T-cell (primary cell): Measurements from ENCODE around the gene HOXA6. TPM values are rescaled to one million over a fixed set of nuclear protein-coding genes. Genes with fewer than 3 reads are reported as not detected.

ENCODE experiments used
- ATAC-seq, 4 experiments: fragments of 200-7000 bp in 3 of 4; fragments of 150-1000 bp in 1 of 4; cut with Tn5 transposase; replicated peaks in 1 of 4; 1 replicate in 3 of 4; 2 replicates in 1 of 4; pipeline ENCODE4 v1.10.0; 2021; ENCODE audit warnings: moderate library complexity in 3 of 4, mild to moderate bottlenecking in 2 of 4, moderate number of reproducible peaks in 1 of 4
- CTCF ChIA-PET, 2 donors: fragments of 300-600 bp; sonication (Branson Sonifier 250); formaldehyde crosslinking; loops; one replicate each; lab custom pipeline; 2022; ENCODE audit warnings: antibody characterized with exemption in 2 of 2; lab: Charles Lee
- POLR2A ChIA-PET, 2 donors: fragments of 300-600 bp; sonication (Branson Sonifier 250); formaldehyde crosslinking; loops; one replicate each; lab custom pipeline; 2022; ENCODE audit warnings: antibody characterized with exemption in 2 of 2; lab: Charles Lee
- DNase-seq, 35 experiments: peaks; one replicate each; pipeline versions ENCODE4 v3.0.0 to v3.0.0-alpha.2; 2013 to 2023
- H3K27ac ChIP-seq: one replicate; pipeline ENCODE4 v1.5.1; 2013; ENCODE audit warnings: low read length
- H3K27me3 ChIP-seq, 2 experiments: replicated peaks in 1 of 2; 1 replicate in 1 of 2; 2 replicates in 1 of 2; pipeline versions ENCODE4 v1.6.1 to v1.7.0; 2013; ENCODE audit warnings: low read length in 1 of 2, mixed read lengths in 1 of 2; ENCODE audit not compliant: control insufficient read depth in 2 of 2, insufficient read depth in 2 of 2; ENCODE audit errors: extremely low read depth in 1 of 2
- H3K36me3 ChIP-seq, 2 donors: 1 replicate in 1 of 2; 2 replicates in 1 of 2; pipeline versions ENCODE4 v1.6.1 to v1.7.0; 2013; ENCODE audit warnings: low read length in 1 of 2; ENCODE audit not compliant: control insufficient read depth in 2 of 2, insufficient read depth in 1 of 2; ENCODE audit errors: extremely low read depth in 1 of 2
- H3K4me1 ChIP-seq, 2 experiments: 1 replicate in 1 of 2; 2 replicates in 1 of 2; pipeline versions ENCODE4 v1.6.1 to v1.7.0; 2013; ENCODE audit warnings: low read length in 2 of 2, mixed read lengths in 1 of 2; ENCODE audit not compliant: insufficient read depth in 2 of 2, control insufficient read depth in 1 of 2; ENCODE audit errors: extremely low read depth in 1 of 2
- H3K4me3 ChIP-seq, 2 donors: 1 replicate in 1 of 2; 2 replicates in 1 of 2; pipeline versions ENCODE4 v1.5.1 to v1.7.0; 2013; ENCODE audit warnings: mild to moderate bottlenecking in 2 of 2, low read length in 1 of 2, moderate library complexity in 1 of 2; ENCODE audit not compliant: control insufficient read depth in 1 of 2; ENCODE audit errors: extremely low read depth in 1 of 2
- H3K9me3 ChIP-seq: 2 replicates; pipeline ENCODE4 v1.7.0; 2013
- H3K27ac Mint-ChIP-seq, 2 donors: one replicate each; pipeline ENCODE4 v1.8.0; 2020 to 2021; ENCODE audit warnings: mild to moderate bottlenecking in 2 of 2, mixed read lengths in 2 of 2
- H3K27me3 Mint-ChIP-seq, 2 donors: one replicate each; pipeline ENCODE4 v1.8.0; 2021 to 2022; ENCODE audit warnings: mixed read lengths in 2 of 2
- H3K36me3 Mint-ChIP-seq: one replicate; pipeline ENCODE4 v1.8.0; 2021; ENCODE audit warnings: mixed read lengths
- H3K4me1 Mint-ChIP-seq, 3 donors: one replicate each; pipeline ENCODE4 v1.8.0; 2020 to 2022; ENCODE audit warnings: mixed read lengths in 3 of 3, mild to moderate bottlenecking in 1 of 3
- H3K4me3 Mint-ChIP-seq, 3 donors: one replicate each; pipeline ENCODE4 v1.8.0; 2020 to 2022; ENCODE audit warnings: mild to moderate bottlenecking in 3 of 3, mixed read lengths in 3 of 3, moderate library complexity in 3 of 3
- H3K9me3 Mint-ChIP-seq, 3 donors: one replicate each; pipeline ENCODE4 v1.8.0; 2020 to 2022; ENCODE audit warnings: mixed read lengths in 3 of 3
- WGBS: methylation state at CpG from one replicate; pipeline ENCODE4 v1.1.5; 2013; ENCODE audit warnings: missing lambda C conversion rate; ENCODE audit not compliant: insufficient coverage; 5-methylcytosine and 5-hydroxymethylcytosine counted together
- total RNA-seq, 35 experiments: library from RNA in 6 of 35; stranded (reverse) in 6 of 35; fragments of 120-200 nt in 1 of 35; gene quantifications; one replicate each; pipeline versions ENCODE4 v1.2.1 to v1.2.4 and lab custom pipeline; 2013 to 2026

The HOXA6 gene
- total RNA-seq (under 1 TPM in 2 of 5 donors, not detected in 3; 0.50 to 0.65 TPM), total RNA-seq (lab: John Stamatoyannopoulos, UW) (0 to 0.36 (median 0.07) reads per million in 29 experiments)
- total RNA-seq (2013): not detected

DNA sequence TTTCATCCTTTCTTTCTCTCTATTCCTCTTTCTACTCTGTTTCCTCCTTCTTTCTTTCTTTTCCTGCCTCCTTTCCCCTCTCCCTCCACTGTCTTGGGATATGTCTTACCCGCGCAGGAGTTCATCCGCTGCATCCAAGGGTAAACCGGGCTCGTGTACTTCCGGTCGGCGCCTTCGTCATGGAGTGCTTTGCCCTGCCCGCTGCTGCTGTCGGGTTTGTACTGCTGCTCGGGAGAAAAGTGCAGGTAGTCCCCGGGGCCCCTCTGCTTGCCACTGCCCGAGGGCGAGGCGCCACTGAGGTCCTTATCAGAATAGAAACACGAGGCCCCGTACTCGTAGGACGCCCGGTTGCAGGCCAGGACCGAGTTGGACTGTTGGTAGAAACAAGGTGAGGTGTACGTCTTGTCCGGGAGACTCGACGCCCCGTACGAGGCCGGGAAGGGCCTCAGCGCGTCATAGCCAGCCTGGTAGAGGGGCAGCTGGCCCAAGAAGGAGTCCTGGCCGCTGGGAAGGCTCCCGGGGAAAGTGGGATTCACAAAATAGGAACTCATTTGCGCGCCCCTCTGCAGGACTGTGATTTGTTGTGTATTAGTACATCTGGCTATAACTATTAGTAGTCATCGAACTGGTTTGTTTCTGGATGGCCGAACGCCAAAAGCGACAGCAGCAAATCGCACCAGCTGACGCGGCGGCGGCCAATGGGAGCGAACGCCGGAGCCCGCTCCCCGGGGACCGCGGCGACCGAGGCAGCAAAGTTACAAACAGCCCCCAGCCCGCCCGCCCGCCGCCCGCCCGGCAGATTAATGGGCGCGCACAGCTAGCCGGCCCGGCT is at the start of gene HOXA6:
HOXA6 (minus strand) TSS at position 576 of the 832 bp plus-strand sequence; CDS start at position 551, 25 bp downstream.
- 32% methylated on average over 60 of the region's 63 CpGs for WGBS
- Mint-ChIP-seq H3K4me3 (peak within 1 kb of the TSS in 2 of 3 donors; percentile 56 to 68), H3K36me3 (no peaks in the 10 kb centered on the region), H3K27me3 (peaks cover 60 to 83% of the 10 kb centered on the region in 2 donors), H3K4me1 (peaks cover 30 to 34% (median 34%) of the 10 kb centered on the region in 3 donors), H3K27ac (no peak within 1 kb of the TSS), H3K9me3 (no peaks in the 10 kb centered on the region)
- H3K27me3 ChIP-seq: peaks cover 0 to 83% of the 10 kb centered on the region in 2 experiments
- peaks cover 7 to 40% of the 10 kb centered on the region in 2 experiments for H3K4me1 ChIP-seq
- no peaks in the 10 kb centered on the region for H3K9me3 ChIP-seq
- CTCF ChIA-PET: no interaction called here
- H3K27ac ChIP-seq: no peak within 1 kb of the TSS
- DNase-seq: no peak
- H3K4me3 ChIP-seq: peak within 1 kb of the TSS in 1 of 2 donors; percentile 54
- H3K36me3 ChIP-seq: no peaks in the 10 kb centered on the region
- ATAC-seq: no peak
- POLR2A ChIA-PET: no interaction called here

DNA sequence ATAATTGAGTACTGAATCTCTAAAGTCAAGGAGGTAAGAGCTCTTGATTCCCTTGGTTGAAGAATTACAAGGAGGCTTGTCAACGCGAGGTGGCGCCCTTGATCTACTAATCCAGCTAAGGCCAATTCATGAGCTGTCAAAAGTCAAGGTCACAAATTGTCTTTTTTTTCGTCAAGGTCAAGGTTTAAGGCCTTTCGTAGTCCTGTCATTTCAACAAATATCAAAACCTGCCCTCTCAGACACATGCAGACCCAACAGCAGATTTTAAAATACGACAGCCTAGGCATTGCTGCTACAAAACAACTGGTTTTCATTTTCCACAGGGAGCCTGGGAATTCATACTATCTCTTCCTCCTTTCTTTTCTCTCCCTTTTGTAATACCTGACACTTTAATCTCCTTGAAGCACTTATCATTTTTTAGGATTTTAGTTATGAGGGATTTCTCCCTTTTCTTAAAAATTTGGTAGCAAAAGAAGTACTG is 48.8 kb upstream of the HOXA6 start:
- ATAC-seq (peak in 2 of 4 experiments; percentile 34 to 46), DNase-seq (peak; percentile 49 to 89 (median 78))
- Histone ChIP-seq H3K9me3 (no peaks in the 10 kb centered on the region), H3K4me1 (peaks cover 3 to 52% of the 10 kb centered on the region in 2 experiments), H3K4me3 (no peak overlapping the region), H3K27me3 (peaks cover 33 to 60% of the 10 kb centered on the region in 2 experiments), H3K36me3 (no peaks in the 10 kb centered on the region), H3K27ac (no peak overlapping the region)
- WGBS: 3% methylated on average over 6 of the region's 6 CpGs
- no peak overlapping the region for H3K27ac Mint-ChIP-seq
- H3K4me1 Mint-ChIP-seq: peaks cover 37 to 40% (median 39%) of the 10 kb centered on the region in 3 donors
- H3K9me3 Mint-ChIP-seq: no peaks in the 10 kb centered on the region
- POLR2A ChIA-PET: interaction anchor here in 1 of 2 donors (0.6 kb wide), 1 partner anchor 13 kb away, joined by 3 read pairs; no protein-coding TSS in a partner anchor
- no peaks in the 10 kb centered on the region for H3K36me3 Mint-ChIP-seq
- no peak overlapping the region for H3K4me3 Mint-ChIP-seq
- CTCF ChIA-PET: interaction anchor here (0.5 to 2.4 kb wide), 51 partner anchors 9 to 1726 kb away, joined by 3 to 23 read pairs (median 4); partner anchors contain the start of gene HOXA3 (in 1 of the 2)
- H3K27me3 Mint-ChIP-seq: peaks cover 71 to 81% of the 10 kb centered on the region in 2 donors

DNA sequence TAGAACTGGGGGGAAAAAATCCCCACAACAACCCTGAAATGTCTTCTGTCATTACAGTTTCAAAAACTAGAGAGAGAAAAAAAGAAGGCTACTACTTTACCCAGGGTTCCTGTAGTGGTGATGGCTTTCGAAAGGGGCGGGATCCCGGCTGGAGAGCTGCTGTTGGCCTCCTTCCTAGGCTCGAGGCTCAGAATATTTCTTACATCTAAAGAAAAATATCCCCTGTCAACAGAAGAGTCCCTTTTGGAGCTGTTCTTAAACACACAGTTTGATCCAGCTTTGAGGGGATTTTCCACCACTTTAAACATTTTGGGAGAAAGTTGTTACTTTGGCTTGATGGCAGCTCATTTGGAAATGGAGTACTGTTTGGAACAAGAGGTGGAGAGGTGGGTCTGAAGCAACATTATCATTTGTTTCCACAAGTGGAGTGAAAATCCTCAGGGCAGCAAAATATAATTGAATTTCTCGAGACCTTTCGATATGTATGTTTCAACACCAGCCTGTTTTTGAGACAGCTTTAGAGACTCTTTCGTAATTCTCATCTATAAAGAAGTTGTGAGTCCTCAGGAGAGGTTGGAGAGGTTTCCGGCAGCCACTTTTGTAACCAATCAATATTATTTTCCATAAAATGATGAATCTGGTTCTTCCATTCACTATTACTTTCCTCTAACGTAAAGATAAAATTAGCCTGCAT is 47.3 kb upstream of the HOXA6 start:
- Histone ChIP-seq H3K4me3 (no peak overlapping the region), H3K27me3 (peaks cover 36 to 62% of the 10 kb centered on the region in 2 experiments), H3K4me1 (peaks cover 0 to 38% of the 10 kb centered on the region in 2 experiments), H3K36me3 (no peaks in the 10 kb centered on the region), H3K9me3 (no peaks in the 10 kb centered on the region), H3K27ac (no peak overlapping the region)
- peaks cover 30 to 37% (median 35%) of the 10 kb centered on the region in 3 donors for H3K4me1 Mint-ChIP-seq
- CTCF ChIA-PET: interaction anchor here (0.7 to 2.4 kb wide), 14 partner anchors 8 to 902 kb away, joined by 3 to 23 read pairs (median 7); no protein-coding TSS in a partner anchor
- no peaks in the 10 kb centered on the region for H3K9me3 Mint-ChIP-seq
- H3K36me3 Mint-ChIP-seq: no peaks in the 10 kb centered on the region
- H3K27ac Mint-ChIP-seq: no peak overlapping the region
- ATAC-seq (no peak), DNase-seq (peak in 2 of 35 experiments; percentile 1 to 3)
- H3K4me3 Mint-ChIP-seq: no peak overlapping the region
- WGBS: 80% methylated on average over 2 of the region's 9 CpGs
- peaks cover 73 to 84% of the 10 kb centered on the region in 2 donors for H3K27me3 Mint-ChIP-seq
- POLR2A ChIA-PET: no interaction called here

DNA sequence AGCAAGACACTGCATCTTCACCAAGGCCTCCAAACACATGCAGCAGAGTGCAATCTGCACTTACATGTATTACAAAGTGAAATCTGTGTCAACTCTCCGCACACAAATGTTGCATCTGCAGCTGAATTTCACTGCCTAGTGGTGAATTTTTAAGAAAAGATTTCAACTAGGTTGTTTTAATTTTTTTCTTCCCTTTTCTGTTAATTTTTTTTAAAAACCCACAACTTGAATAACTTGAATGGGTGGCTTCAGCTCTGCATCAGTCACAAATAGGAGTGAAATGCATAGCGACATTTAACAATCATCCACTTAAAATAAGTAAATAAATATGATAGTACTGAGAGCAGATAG is 46.4 kb upstream of the HOXA6 start:
- peaks cover 38 to 66% of the 10 kb centered on the region in 2 experiments for H3K27me3 ChIP-seq
- Mint-ChIP-seq H3K36me3 (no peaks in the 10 kb centered on the region), H3K27me3 (peaks cover 77 to 89% of the 10 kb centered on the region in 2 donors), H3K27ac (no peak overlapping the region), H3K4me1 (peaks cover 36 to 45% (median 43%) of the 10 kb centered on the region in 3 donors), H3K9me3 (no peaks in the 10 kb centered on the region), H3K4me3 (peak overlapping the region in 1 of 3 donors; percentile 65)
- ATAC-seq (no peak), DNase-seq (peak in 2 of 35 experiments; percentile 7 to 17)
- no CpG with 5 or more reads among the region's 2 CpGs for WGBS
- POLR2A ChIA-PET: no interaction called here
- H3K9me3 ChIP-seq: no peaks in the 10 kb centered on the region
- H3K27ac ChIP-seq: no peak overlapping the region
- H3K4me1 ChIP-seq: peaks cover 0 to 41% of the 10 kb centered on the region in 2 experiments
- no peaks in the 10 kb centered on the region for H3K36me3 ChIP-seq
- CTCF ChIA-PET: no interaction called here
- no peak overlapping the region for H3K4me3 ChIP-seq

DNA sequence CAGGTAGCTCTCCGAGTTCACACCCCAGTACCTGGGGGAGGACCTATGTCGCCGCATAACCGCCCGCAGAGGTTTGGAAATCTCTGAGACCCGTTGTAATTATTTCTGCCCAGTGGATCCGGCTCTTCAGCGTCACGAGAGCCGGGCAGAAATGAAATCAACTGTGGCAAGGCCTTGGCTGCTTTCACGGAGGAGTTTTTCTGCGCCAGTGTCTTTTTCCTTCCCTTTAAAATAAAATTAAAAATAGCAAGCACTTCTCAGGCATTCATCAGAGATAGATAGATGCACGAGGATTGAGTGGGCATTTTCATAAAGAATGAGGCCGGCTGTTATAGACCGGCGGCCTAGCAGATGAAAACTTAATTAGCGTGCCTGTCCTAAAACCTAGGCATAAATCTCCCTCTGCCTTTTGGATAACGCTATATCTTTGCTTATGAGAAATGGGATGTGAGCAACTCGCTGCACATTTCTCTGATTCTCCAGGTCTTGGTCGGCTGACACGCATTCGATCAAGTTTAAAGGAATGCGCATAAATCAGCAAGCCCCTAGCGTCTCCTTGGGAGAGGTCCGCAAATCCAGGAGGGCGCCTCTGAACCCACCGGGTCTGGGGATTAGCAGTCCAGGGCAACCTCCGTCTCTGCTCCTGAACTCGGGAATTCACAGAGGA is 45.9 kb upstream of the HOXA6 start:
- ATAC-seq (no peak), DNase-seq (peak in 2 of 35 experiments; percentile 6 to 12)
- Histone ChIP-seq H3K4me3 (peak overlapping the region; percentile 16 to 60), H3K27ac (no peak overlapping the region), H3K36me3 (no peaks in the 10 kb centered on the region), H3K4me1 (peaks cover under 1 to 41% of the 10 kb centered on the region in 2 experiments), H3K27me3 (peaks cover 38 to 66% of the 10 kb centered on the region in 2 experiments), H3K9me3 (no peaks in the 10 kb centered on the region)
- CTCF ChIA-PET: no interaction called here
- Mint-ChIP-seq H3K36me3 (no peaks in the 10 kb centered on the region), H3K27me3 (peaks cover 77 to 90% of the 10 kb centered on the region in 2 donors), H3K4me3 (peak overlapping the region; percentile 28 to 65 (median 36)), H3K27ac (no peak overlapping the region), H3K4me1 (peaks cover 41 to 47% (median 44%) of the 10 kb centered on the region in 3 donors), H3K9me3 (no peaks in the 10 kb centered on the region)
- POLR2A ChIA-PET: no interaction called here
- WGBS: 21% methylated on average over 21 of the region's 29 CpGs
